ENCODE data around the gene CARD11.

CARD11 gene

DNA sequence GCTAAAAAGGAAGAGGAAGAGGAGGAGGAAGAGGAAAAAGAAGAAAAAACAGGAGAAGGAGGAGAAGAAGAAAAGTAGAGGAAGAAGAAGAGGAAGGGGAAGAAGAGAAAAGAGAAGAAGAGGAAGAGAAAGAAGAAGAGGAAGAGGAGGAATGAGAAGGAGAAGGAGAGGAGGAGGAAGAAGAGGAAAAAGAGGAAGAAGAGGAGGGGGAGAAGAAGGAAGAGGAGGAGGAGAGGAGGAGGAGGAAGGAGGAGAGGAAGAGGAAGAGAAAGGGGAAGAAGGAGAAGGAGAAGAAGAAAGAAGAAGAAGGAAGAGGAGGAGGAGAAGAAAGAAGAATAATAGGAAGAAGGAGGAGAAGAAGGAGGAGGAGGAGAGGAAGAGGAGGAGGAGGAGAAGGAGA is 103.2 kb downstream of the CARD11 start:
- TF ChIP-seq TOX (CRISPR knock-in tag; IDR thresholded peaks at IDR 0.05; ENCODE audit: borderline replicate concordance) (no peak), ZFP3 (CRISPR knock-in tag; IDR thresholded peaks at IDR 0.05) (no peak), ISL1 (CRISPR knock-in tag; IDR thresholded peaks at IDR 0.05) (no peak), RARB (CRISPR knock-in tag; IDR thresholded peaks at IDR 0.05) (no peak)
- TF ChIP-seq, protein P1, sequence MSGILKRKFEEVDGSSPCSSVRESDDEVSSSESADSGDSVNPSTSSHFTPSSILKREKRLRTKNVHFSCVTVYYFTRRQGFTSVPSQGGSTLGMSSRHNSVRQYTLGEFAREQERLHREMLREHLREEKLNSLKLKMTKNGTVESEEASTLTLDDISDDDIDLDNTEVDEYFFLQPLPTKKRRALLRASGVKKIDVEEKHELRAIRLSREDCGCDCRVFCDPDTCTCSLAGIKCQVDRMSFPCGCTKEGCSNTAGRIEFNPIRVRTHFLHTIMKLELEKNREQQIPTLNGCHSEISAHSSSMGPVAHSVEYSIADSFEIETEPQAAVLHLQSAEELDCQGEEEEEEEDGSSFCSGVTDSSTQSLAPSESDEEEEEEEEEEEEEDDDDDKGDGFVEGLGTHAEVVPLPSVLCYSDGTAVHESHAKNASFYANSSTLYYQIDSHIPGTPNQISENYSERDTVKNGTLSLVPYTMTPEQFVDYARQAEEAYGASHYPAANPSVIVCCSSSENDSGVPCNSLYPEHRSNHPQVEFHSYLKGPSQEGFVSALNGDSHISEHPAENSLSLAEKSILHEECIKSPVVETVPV (CRISPR knock-in tag; IDR thresholded peaks at IDR 0.05), result no peak
- ATAC-seq, result no peak

DNA sequence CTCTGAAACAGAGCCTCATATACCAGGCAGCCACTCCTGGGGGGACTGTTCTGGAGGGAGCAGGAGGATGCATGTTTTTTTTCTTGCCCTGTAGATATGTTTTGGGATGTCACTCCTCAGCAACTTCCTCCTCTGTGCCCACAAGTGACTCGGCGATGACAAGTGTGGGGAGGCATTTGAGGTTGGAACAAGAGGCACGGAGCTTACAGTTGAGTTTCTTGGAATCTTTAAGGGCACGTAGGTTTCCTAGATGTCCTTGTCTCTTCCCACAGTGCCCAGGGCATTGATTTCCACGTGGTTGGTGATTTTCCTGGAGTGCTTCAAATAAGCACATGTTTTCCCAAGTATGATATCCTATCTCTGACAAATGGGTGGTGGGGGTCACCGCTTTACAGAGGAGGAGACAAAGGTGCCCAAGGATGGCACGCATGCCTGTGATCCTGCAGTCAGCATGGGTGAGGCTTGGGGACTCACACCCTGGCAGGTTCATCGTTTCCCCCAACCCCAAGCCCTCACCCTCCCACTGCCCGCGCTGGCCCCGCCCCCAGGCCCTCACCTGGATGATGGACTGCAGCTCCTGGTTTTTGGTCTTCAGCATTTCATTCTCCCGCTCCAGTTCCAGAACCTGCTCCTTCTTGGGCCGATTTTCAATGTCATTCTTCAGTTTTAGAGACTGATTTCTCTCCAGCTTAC is 104.3 kb downstream of the CARD11 start:
- no peak for TF ChIP-seq TCF4 (CRISPR knock-in tag; IDR thresholded peaks at IDR 0.05; ENCODE audit: borderline replicate concordance)
- TF ChIP-seq, protein P1 (CRISPR knock-in tag; IDR thresholded peaks at IDR 0.05), result no peak
- TF ChIP-seq ZNF70 (CRISPR knock-in tag; IDR thresholded peaks at IDR 0.05), result no peak
- no peak for TF ChIP-seq ZNF8 (CRISPR knock-in tag; IDR thresholded peaks at IDR 0.05)
- no peak for TF ChIP-seq CSDC2 (CRISPR knock-in tag; IDR thresholded peaks at IDR 0.05)
- no peak for TF ChIP-seq ZC3H10 (CRISPR knock-in tag; IDR thresholded peaks at IDR 0.05)
- no peak for TF ChIP-seq SNAI2 (CRISPR knock-in tag; IDR thresholded peaks at IDR 0.05)
- TF ChIP-seq ESRRG (CRISPR knock-in tag; IDR thresholded peaks at IDR 0.05), result no peak
- no peak for TF ChIP-seq ARNTL (CRISPR knock-in tag; IDR thresholded peaks at IDR 0.05; ENCODE audit: borderline replicate concordance, low read depth)
- TF ChIP-seq, protein P2, sequence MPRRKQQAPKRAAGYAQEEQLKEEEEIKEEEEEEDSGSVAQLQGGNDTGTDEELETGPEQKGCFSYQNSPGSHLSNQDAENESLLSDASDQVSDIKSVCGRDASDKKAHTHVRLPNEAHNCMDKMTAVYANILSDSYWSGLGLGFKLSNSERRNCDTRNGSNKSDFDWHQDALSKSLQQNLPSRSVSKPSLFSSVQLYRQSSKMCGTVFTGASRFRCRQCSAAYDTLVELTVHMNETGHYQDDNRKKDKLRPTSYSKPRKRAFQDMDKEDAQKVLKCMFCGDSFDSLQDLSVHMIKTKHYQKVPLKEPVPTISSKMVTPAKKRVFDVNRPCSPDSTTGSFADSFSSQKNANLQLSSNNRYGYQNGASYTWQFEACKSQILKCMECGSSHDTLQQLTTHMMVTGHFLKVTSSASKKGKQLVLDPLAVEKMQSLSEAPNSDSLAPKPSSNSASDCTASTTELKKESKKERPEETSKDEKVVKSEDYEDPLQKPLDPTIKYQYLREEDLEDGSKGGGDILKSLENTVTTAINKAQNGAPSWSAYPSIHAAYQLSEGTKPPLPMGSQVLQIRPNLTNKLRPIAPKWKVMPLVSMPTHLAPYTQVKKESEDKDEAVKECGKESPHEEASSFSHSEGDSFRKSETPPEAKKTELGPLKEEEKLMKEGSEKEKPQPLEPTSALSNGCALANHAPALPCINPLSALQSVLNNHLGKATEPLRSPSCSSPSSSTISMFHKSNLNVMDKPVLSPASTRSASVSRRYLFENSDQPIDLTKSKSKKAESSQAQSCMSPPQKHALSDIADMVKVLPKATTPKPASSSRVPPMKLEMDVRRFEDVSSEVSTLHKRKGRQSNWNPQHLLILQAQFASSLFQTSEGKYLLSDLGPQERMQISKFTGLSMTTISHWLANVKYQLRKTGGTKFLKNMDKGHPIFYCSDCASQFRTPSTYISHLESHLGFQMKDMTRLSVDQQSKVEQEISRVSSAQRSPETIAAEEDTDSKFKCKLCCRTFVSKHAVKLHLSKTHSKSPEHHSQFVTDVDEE (CRISPR knock-in tag; IDR thresholded peaks at IDR 0.05), result no peak
- TF ChIP-seq, protein P3, sequence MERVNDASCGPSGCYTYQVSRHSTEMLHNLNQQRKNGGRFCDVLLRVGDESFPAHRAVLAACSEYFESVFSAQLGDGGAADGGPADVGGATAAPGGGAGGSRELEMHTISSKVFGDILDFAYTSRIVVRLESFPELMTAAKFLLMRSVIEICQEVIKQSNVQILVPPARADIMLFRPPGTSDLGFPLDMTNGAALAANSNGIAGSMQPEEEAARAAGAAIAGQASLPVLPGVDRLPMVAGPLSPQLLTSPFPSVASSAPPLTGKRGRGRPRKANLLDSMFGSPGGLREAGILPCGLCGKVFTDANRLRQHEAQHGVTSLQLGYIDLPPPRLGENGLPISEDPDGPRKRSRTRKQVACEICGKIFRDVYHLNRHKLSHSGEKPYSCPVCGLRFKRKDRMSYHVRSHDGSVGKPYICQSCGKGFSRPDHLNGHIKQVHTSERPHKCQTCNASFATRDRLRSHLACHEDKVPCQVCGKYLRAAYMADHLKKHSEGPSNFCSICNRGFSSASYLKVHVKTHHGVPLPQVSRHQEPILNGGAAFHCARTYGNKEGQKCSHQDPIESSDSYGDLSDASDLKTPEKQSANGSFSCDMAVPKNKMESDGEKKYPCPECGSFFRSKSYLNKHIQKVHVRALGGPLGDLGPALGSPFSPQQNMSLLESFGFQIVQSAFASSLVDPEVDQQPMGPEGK (CRISPR knock-in tag; IDR thresholded peaks at IDR 0.05; ENCODE audit: borderline replicate concordance), result no peak
- ATAC-seq, result no peak

DNA sequence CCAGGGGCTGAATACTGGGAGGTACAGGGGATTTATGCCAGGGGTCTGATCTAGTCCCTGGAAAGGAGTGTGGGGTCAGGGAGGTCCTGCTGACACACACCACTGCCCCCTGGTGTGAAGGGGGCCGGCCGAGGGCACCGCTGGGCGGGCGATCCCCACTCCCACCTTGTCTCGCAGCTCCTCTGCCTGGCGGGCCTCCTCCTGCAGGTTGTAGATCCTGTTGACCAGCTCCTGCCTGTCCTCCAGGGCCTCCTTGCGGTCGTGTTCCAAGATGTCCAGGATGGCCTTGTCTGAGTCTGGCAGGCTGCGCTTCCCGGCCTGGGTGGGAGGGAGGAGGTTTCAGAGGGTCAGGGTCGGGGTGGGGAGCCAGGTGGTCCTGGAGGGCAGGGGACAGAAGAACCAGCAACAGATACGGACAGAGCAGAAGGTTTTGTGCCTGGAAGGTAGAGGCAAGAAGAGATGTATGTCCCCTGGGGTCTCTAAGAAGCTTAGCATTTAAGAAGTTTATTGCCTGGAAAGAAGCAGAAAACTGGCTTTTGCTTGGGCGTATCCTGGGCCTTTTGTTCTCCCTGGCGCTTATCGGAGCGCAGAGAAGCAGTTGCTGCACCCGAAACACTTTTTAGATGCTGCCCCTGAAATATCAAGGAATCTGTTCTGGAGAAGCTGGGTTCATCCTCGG is 105.0 kb downstream of the CARD11 start:
- TF ChIP-seq, protein P4, sequence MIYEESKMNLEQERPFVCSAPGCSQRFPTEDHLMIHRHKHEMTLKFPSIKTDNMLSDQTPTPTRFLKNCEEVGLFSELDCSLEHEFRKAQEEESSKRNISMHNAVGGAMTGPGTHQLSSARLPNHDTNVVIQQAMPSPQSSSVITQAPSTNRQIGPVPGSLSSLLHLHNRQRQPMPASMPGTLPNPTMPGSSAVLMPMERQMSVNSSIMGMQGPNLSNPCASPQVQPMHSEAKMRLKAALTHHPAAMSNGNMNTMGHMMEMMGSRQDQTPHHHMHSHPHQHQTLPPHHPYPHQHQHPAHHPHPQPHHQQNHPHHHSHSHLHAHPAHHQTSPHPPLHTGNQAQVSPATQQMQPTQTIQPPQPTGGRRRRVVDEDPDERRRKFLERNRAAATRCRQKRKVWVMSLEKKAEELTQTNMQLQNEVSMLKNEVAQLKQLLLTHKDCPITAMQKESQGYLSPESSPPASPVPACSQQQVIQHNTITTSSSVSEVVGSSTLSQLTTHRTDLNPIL (CRISPR knock-in tag; IDR thresholded peaks at IDR 0.05; ENCODE audit: low read depth), result no peak
- TF ChIP-seq TOX (CRISPR knock-in tag; IDR thresholded peaks at IDR 0.05; ENCODE audit: borderline replicate concordance), result no peak
- TF ChIP-seq CSDC2 (CRISPR knock-in tag; IDR thresholded peaks at IDR 0.05), result no peak
- TF ChIP-seq PPARA (CRISPR knock-in tag; IDR thresholded peaks at IDR 0.05; ENCODE audit: borderline replicate concordance), result no peak
- no peak for TF ChIP-seq ZNF70 (CRISPR knock-in tag; IDR thresholded peaks at IDR 0.05)
- no peak for TF ChIP-seq RARB (CRISPR knock-in tag; IDR thresholded peaks at IDR 0.05)
- ATAC-seq, result no peak

All from SK-N-SH treated with all-trans-retinoic acid at 6 μM for 48 hours (cell line).